Measurements from ENCODE around the gene ATP9A.
A peak's percentile ranks its signal among the peaks of the same experiment; 100 is the strongest.
"Not testable (repeated sequence)": the region's sequence is repeated elsewhere in the genome, so short reads cannot be mapped to it uniquely, and the experiment has no call there.

The ATP9A gene

GRCh38 chr20:51660672-51661608 lies 107.2 kb downstream of the ATP9A start:
- TF ChIP-seq, protein P1, sequence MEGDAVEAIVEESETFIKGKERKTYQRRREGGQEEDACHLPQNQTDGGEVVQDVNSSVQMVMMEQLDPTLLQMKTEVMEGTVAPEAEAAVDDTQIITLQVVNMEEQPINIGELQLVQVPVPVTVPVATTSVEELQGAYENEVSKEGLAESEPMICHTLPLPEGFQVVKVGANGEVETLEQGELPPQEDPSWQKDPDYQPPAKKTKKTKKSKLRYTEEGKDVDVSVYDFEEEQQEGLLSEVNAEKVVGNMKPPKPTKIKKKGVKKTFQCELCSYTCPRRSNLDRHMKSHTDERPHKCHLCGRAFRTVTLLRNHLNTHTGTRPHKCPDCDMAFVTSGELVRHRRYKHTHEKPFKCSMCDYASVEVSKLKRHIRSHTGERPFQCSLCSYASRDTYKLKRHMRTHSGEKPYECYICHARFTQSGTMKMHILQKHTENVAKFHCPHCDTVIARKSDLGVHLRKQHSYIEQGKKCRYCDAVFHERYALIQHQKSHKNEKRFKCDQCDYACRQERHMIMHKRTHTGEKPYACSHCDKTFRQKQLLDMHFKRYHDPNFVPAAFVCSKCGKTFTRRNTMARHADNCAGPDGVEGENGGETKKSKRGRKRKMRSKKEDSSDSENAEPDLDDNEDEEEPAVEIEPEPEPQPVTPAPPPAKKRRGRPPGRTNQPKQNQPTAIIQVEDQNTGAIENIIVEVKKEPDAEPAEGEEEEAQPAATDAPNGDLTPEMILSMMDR (IDR thresholded peaks at IDR 0.05), result no peak
- H3K27ac ChIP-seq, result peak overlapping the region in 1 of 2 donors; percentile 35
- DNase-seq (ENCODE audit: low spot score), result no peak
- no peak overlapping the region for H3K4me3 ChIP-seq

DNA sequence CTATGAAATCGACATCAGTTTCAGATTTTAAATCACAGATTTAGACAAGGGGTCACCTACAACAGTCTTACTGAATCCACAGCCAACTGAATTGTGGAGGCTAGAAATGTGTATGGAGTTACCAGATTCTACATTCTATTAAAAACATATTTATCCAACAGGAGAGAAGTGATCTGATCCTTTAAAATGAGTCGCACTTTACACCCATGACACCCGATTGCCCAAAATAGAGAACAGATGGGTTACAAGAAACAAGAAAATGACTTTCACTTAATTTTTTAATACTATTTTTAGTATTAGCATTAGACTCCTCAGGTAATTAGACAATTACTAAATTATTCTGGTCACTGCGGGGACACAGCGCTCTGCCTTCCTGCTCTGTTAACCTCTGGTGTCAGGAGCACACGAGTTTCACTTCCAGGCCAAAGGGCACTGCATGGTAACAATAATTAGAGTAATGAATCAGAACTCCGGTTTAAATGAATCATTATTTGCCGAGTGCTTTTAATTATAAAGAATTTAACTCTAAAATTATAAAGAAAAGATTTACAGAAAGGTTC lies 108.6 kb downstream of the ATP9A start:
- TF ChIP-seq, protein P1 (IDR thresholded peaks at IDR 0.05), result no peak
- no peak overlapping the region for H3K4me3 ChIP-seq
- H3K27ac ChIP-seq, result no peak overlapping the region
- no peak for DNase-seq (ENCODE audit: low spot score)

- TF ChIP-seq, protein P1 (IDR thresholded peaks at IDR 0.05), result no peak
- DNase-seq (ENCODE audit: low spot score), result no peak
- no peak overlapping the region for H3K27ac ChIP-seq
- H3K4me3 ChIP-seq, result no peak overlapping the region
Measured at GRCh38 chr20:51656726-51657260, 111.4 kb downstream of the ATP9A start.

DNA sequence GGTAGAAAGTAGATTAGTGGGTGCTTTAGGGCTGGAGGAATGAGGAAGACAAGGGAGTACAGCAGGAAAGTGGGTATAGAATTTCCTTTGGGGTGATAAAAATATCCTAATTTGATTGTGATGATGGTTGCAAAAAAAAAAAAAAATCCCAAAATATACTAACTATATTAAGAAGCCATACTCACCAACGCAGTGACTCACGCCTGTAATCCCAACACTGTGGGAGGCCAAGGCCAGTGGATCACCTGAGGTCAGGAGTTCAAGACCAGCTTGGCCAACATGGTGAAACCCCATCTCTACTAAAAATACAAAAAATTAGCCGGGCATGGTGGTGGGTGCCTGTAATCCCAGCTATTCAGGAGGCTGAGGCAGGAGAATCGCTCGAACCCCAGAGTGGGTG lies 112.1 kb downstream of the ATP9A start:
- DNase-seq (ENCODE audit: low spot score); H3K4me3 ChIP-seq; H3K27ac ChIP-seq: not testable (repeated sequence)

- no peak for DNase-seq (ENCODE audit: low spot score)
- Histone ChIP-seq H3K27ac (no peak overlapping the region), H3K4me3 (no peak overlapping the region)
- TF ChIP-seq, protein P1 (IDR thresholded peaks at IDR 0.05), result no peak
Measured at GRCh38 chr20:51654495-51654894, 113.7 kb downstream of the ATP9A start.

- DNase-seq (ENCODE audit: low spot score), result no peak
- TF ChIP-seq, protein P1 (IDR thresholded peaks at IDR 0.05), result no peak
- H3K4me3 ChIP-seq, result no peak overlapping the region
- no peak overlapping the region for H3K27ac ChIP-seq
Measured at GRCh38 chr20:51654060-51654459, 114.1 kb downstream of the ATP9A start.

GRCh38 chr20:51653226-51653625 lies 115.0 kb downstream of the ATP9A start:
- Histone ChIP-seq H3K27ac (no peak overlapping the region), H3K4me3 (no peak overlapping the region)
- TF ChIP-seq, protein P1 (IDR thresholded peaks at IDR 0.05), result no peak
- DNase-seq (ENCODE audit: low spot score), result no peak

Measured in coronary artery (tissue), 2 donors.